Stimulated activated CD4-positive, alpha-beta T cell treated with anti-CD3 and anti-CD28 coated beads, Interleukin-1b, Interleukin-23, amount 100 ng/mL, for 24 hours (primary cell): ENCODE measurements around the gene DCAF8.

Source experiments
- DNase-seq, 4 experiments: peaks; one replicate each; pipeline ENCODE4 v3.0.0-alpha.2; 2020; ENCODE audit warnings: low read depth in 4 of 4, low spot score in 1 of 4

The DCAF8 gene

GRCh38 chr1:160264795-160265307 lies 2.5 kb upstream of the DCAF8 start:
- no peak for DNase-seq

GRCh38 chr1:160261556-160261892 lies 825 bp downstream of the DCAF8 start:
- peak; percentile 36 to 59 (median 45) for DNase-seq

GRCh38 chr1:160260406-160261382 lies 1.7 kb downstream of the DCAF8 start:
- no peak for DNase-seq

GRCh38 chr1:160258177-160258798 lies 4.1 kb downstream of the DCAF8 start:
- no peak for DNase-seq

GRCh38 chr1:160257411-160258015 lies 4.8 kb downstream of the DCAF8 start:
- DNase-seq, result no peak

GRCh38 chr1:160256396-160257046 lies 5.8 kb downstream of the DCAF8 start:
- DNase-seq, result no peak

GRCh38 chr1:160255781-160256300 lies 6.5 kb downstream of the DCAF8 start:
- no peak for DNase-seq

GRCh38 chr1:160251687-160252526 lies 10.4 kb downstream of the DCAF8 start:
- DNase-seq, result peak in 2 of 4 experiments; percentile 14

GRCh38 chr1:160251011-160251410 lies 11.3 kb downstream of the DCAF8 start:
- no peak for DNase-seq

- DNase-seq, result no peak
Observed at GRCh38 chr1:160247053-160247452, 15.3 kb downstream of the DCAF8 start.

GRCh38 chr1:160245434-160245833 lies 16.9 kb downstream of the DCAF8 start:
- DNase-seq, result no peak

GRCh38 chr1:160244209-160244608 lies 18.1 kb downstream of the DCAF8 start:
- DNase-seq, result no peak

- no peak for DNase-seq
Observed at GRCh38 chr1:160243767-160244166, 18.6 kb downstream of the DCAF8 start.

GRCh38 chr1:160239582-160240299 lies 22.6 kb downstream of the DCAF8 start:
- no peak for DNase-seq

- DNase-seq, result no peak
Observed at GRCh38 chr1:160238408-160238807, 23.9 kb downstream of the DCAF8 start.

- DNase-seq, result no peak
Observed at GRCh38 chr1:160237558-160237957, 24.8 kb downstream of the DCAF8 start.

GRCh38 chr1:160236806-160237205 lies 25.5 kb downstream of the DCAF8 start:
- DNase-seq, result no peak

GRCh38 chr1:160232911-160233310 lies 29.4 kb downstream of the DCAF8 start:
- no peak for DNase-seq

- no peak for DNase-seq
Observed at GRCh38 chr1:160228431-160228830, 33.9 kb downstream of the DCAF8 start.
